GM23338 (cell line): ENCODE results near the gene RFC2. TPM values are rescaled to one million over a fixed set of nuclear protein-coding genes. Genes with fewer than 3 reads are reported as not detected.

Experiments
- ATAC-seq: fragments of 200-7000 bp; cut with Tn5 transposase; 3 replicates; pipeline ENCODE4 v1.9.1; 2020
- DNase-seq: peaks from one replicate; pipeline ENCODE4 v3.0.0-alpha.2; 2015; ENCODE audit warnings: low spot score
- H2AFZ ChIP-seq: fragments of 200-600 bp; sonication (generic); 2 replicates; pipeline ENCODE4 v1.8.0; 2016; ENCODE audit warnings: antibody characterized with exemption, mild to moderate bottlenecking, moderate library complexity
- H3F3A ChIP-seq: fragments of 200-600 bp; sonication (generic); replicated peaks from 2 replicates; pipeline ENCODE4 v1.8.0; 2017; ENCODE audit warnings: antibody characterized with exemption, mixed run types, low read depth
- H3K27ac ChIP-seq: fragments of 200-600 bp; sonication (generic); 2 replicates; pipeline ENCODE4 v1.6.1; 2016; ENCODE audit warnings: low read depth
- H3K27me3 ChIP-seq: fragments of 200-600 bp; sonication (generic); 2 replicates; pipeline ENCODE4 v1.8.0; 2016; ENCODE audit warnings: mild to moderate bottlenecking, mixed run types, moderate library complexity; ENCODE audit not compliant: insufficient read depth
- H3K36me3 ChIP-seq: fragments of 200-600 bp; sonication (generic); 2 replicates; pipeline ENCODE4 v1.8.0; 2016; ENCODE audit warnings: mild to moderate bottlenecking; ENCODE audit not compliant: insufficient read depth
- H3K4me1 ChIP-seq: fragments of 200-600 bp; sonication (generic); 2 replicates; pipeline ENCODE4 v1.8.0; 2016; ENCODE audit warnings: mild to moderate bottlenecking, moderate library complexity; ENCODE audit not compliant: insufficient read depth
- H3K4me2 ChIP-seq: fragments of 200-600 bp; sonication (generic); 2 replicates; pipeline ENCODE4 v1.7.1; 2017; ENCODE audit warnings: mixed run types
- H3K4me3 ChIP-seq: fragments of 200-600 bp; sonication (generic); 2 replicates; pipeline ENCODE4 v1.6.1; 2016; ENCODE audit warnings: mixed run types
- H3K79me2 ChIP-seq: fragments of 200-600 bp; sonication (generic); replicated peaks from 2 replicates; pipeline ENCODE4 v1.8.0; 2017; ENCODE audit warnings: mild to moderate bottlenecking; ENCODE audit not compliant: insufficient read depth
- H3K9me2 ChIP-seq: fragments of 200-600 bp; sonication (generic); 2 replicates; pipeline ENCODE4 v1.8.0; 2017; ENCODE audit not compliant: insufficient read depth
- H4K20me1 ChIP-seq: fragments of 200-600 bp; sonication (generic); replicated peaks from 2 replicates; pipeline ENCODE4 v1.8.0; 2017; ENCODE audit warnings: mild to moderate bottlenecking; ENCODE audit not compliant: insufficient read depth
- H3K27ac Mint-ChIP-seq: 2 replicates; pipeline ENCODE4 v1.8.0; 2020; ENCODE audit warnings: inconsistent platforms, mild to moderate bottlenecking, moderate library complexity, mixed read lengths
- H3K27me3 Mint-ChIP-seq: 3 replicates; pipeline ENCODE4 v1.8.0; 2022; ENCODE audit warnings: low read depth, mild to moderate bottlenecking, moderate library complexity, mixed read lengths, inconsistent platforms; ENCODE audit not compliant: insufficient read depth, poor library complexity
- H3K36me3 Mint-ChIP-seq: 3 replicates; pipeline ENCODE4 v1.8.0; 2021; ENCODE audit warnings: low read depth, mild to moderate bottlenecking, inconsistent platforms, moderate library complexity, mixed read lengths
- H3K4me1 Mint-ChIP-seq: 3 replicates; pipeline ENCODE4 v1.8.0; 2020; ENCODE audit warnings: mild to moderate bottlenecking, inconsistent platforms, mixed read lengths
- H3K4me3 Mint-ChIP-seq: 3 replicates; pipeline ENCODE4 v1.8.0; 2021; ENCODE audit warnings: moderate library complexity, mild to moderate bottlenecking, inconsistent platforms, mixed read lengths
- H3K9me3 Mint-ChIP-seq: 3 replicates; pipeline ENCODE4 v1.8.0; 2020; ENCODE audit warnings: moderate library complexity, mild to moderate bottlenecking, inconsistent platforms, mixed read lengths
- EZH2 ChIP-seq: fragments of 200-600 bp; sonication (generic); IDR thresholded peaks from one replicate; pipeline ENCODE4 v1.8.0; 2017; ENCODE audit warnings: antibody characterized with exemption, mild to moderate bottlenecking, low read depth; ENCODE audit not compliant: unreplicated experiment
- JUNB ChIP-seq: IDR thresholded peaks from one replicate; pipeline ENCODE4 v1.6.1; 2016; ENCODE audit warnings: antibody characterized with exemption; ENCODE audit not compliant: unreplicated experiment
- POLR2AphosphoS5 ChIP-seq: IDR thresholded peaks from 2 replicates; pipeline ENCODE4 v1.6.1; 2016; ENCODE audit warnings: antibody characterized with exemption, low read depth
- STAT1 ChIP-seq: IDR thresholded peaks from one replicate; pipeline ENCODE4 v1.6.1; 2016; ENCODE audit warnings: antibody characterized with exemption; ENCODE audit not compliant: unreplicated experiment
- ZNF462 ChIP-seq: fragments of 250-450 bp; sonication (Bioruptor Pico); IDR thresholded peaks from 2 replicates; pipeline ENCODE4 v1.5.0; 2020; ENCODE audit warnings: mild to moderate bottlenecking, moderate library complexity
- polyA plus RNA-seq: library from polyadenylated mRNA; unstranded; fragments of >200 nt; fragmentation: Nextera tagmentation; extraction: Ambion mirVana; gene quantifications from 2 replicates; pipeline ENCODE4 v1.2.1, GENCODE V29; 2016
- total RNA-seq: library from RNA; depleted of rRNA; stranded (reverse); fragments of >200 nt; shearing (Covaris generic); gene quantifications from 2 replicates; pipeline ENCODE4 v1.2.3, GENCODE V29; 2014

RFC2 gene
- total and polyA plus RNA-seq, 2 experiments from 2014 or later, result 56.4 to 75.2 TPM

- Mint-ChIP-seq H3K4me1 (peaks cover 48% of the 10 kb centered on the region), H3K27ac (no peak overlapping the region), H3K36me3 (no peaks in the 10 kb centered on the region; the same call in 2 of the 3 replicates), H3K9me3 (no peaks in the 10 kb centered on the region), H3K27me3 (peaks cover 18% of the 10 kb centered on the region), H3K4me3 (peak overlapping the region; percentile 68)
- Histone ChIP-seq H4K20me1 (peaks cover 33% of the 10 kb centered on the region), H3K79me2 (peaks cover 51% of the 10 kb centered on the region), H3K27ac (no peak overlapping the region), H3K9me2 (no peaks in the 10 kb centered on the region), H3K36me3 (no peaks in the 10 kb centered on the region), H3K4me3 (peak overlapping the region; percentile 89), H2AFZ (no peak overlapping the region), H3K4me1 (peaks cover 46% of the 10 kb centered on the region), H3K27me3 (no peaks in the 10 kb centered on the region), H3F3A (peaks cover 22% of the 10 kb centered on the region), H3K4me2 (peak overlapping the region; percentile 96)
- DNase-seq (peak; percentile 36), ATAC-seq (peak; percentile 14)
- no peak; the same call in 1 of the 2 replicates for TF ChIP-seq POLR2AphosphoS5
- no peak for TF ChIP-seq STAT1
- TF ChIP-seq ZNF462, result no peak
- no peak for TF ChIP-seq JUNB
- TF ChIP-seq EZH2, result no peak
These were observed 35.7 kb upstream of the RFC2 start for GRCh38 chr7:74289659-74290552.
